ENCODE measurements around the gene MTUS2.

GRCh38 chr13:29504691-29505090 is 684.6 kb downstream of the MTUS2 start:
- TF ChIP-seq EZH2 (IDR thresholded peaks at IDR 0.05; ENCODE audit: low read length, missing control alignments) (no peak), CTCF (conservative IDR thresholded peaks at IDR 0.05 in 1 of 2, IDR thresholded peaks at IDR 0.05 in 1 of 2; ENCODE audit: low read depth in 1 of 2, low read length in 2 of 2) (no peak)
